RKO (cell line): Measurements from ENCODE around the gene THTPA.

Experiments
- DNase-seq: peaks from one replicate; pipeline ENCODE4 v3.0.0-alpha.2; 2016; ENCODE audit warnings: low spot score

Gene THTPA

GRCh38 chr14:23567186-23568020 lies 11.3 kb downstream of the THTPA start, which contains the start of gene AP1G2:
Gene AP1G2 (minus strand): TSS chr14:23567791. CDS start chr14:23567314, 477 bp downstream.
- peak; percentile 81 for DNase-seq

DNA sequence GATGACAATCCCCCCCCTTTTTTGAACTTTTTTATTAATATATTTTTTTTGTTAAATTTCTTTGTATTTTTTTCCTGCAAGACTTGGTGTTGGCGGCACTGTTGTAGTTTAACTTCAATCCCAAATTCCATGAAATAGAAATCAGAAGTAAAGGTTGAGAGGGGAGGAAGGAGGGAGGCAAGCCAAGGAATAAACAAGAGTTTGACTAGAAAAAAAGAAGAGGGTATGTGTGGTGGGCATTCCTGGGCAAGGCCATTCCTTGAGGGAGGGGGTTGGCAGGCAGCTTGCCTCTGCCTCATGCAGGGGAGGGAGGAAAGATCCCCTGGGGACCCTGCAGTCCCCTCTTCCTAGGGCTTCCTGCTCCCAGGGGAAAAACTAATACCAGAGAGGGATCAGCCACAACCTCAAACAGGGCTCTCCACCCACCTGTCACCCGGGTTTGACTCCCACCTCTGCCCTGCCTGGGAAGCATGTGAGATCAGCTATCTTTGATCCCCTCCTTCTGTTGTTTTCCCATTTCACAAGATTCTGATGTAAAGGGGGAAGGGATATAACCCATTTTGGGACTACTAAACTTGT lies 12.0 kb downstream of the THTPA start:
- DNase-seq: no peak

DNA sequence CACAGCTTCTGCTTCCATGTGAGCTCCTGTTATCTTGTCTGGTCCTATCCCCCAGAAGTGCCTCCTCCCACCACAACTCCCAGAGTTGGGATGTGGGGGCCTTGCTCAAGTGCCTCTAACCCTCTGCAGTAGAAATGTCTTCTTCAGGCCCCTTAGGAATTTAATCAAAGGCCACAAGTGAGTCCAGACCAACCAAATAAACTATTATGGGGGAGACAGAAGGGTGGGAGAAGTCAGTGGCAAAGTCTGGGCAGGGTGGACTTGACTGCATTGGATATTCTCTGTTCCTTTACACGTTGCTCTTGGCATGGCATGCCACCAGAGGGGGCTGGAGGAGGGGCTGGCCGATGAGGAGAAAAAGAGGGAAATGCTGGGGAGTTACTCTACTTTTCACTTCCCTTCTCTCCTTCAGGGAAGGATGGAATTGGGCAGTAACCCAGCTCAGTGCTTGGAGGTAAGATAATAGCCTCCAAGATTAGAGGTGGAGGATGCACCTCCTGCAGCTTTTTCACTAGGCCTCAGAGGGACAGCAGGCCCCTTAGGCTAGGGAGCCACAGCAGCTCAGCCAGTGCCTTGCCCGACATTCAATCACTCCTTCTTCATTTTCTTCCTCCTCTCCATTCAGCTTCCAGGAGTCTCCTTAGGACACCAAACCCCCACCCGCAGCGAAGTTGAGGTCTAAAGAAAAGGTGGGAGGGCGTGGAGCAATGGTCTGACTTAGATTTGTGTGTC lies 12.7 kb downstream of the THTPA start:
- peak; percentile 36 for DNase-seq

GRCh38 chr14:23569443-23570151 lies 13.5 kb downstream of the THTPA start:
- peak; percentile 28 for DNase-seq

DNA sequence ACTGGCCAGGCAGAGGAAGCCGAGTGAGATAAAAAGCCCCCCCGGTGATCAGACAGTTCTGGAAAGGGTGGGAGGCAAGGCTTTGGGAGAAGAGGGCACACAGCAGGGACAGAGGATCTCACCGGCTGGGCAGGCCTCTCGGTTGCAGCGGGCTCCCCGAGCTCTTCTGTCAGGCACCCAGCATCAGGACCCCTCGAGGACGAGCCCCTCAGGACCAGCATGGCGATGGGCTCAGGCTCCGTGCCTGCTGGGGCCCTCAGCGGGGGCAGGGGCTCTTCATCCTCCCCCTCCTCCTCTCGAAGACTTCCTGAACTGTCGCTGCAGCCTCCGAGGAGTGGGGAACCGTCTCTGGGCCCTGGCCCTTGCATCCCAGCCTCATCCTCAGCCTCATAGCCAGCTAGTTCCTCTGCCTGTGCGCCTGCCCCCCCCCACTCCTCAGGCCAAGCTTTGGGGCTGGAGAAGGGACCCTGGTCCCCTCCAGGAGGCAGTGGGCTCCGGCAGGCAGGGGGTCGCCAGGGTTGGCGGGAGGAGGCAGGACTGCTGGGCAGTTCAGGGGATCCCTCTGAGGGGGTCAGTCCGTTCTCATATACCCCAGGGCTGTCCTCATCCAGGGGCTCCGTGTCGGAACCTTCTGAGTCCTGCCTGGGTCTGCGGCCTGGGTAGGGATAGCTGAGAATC lies 14.9 kb downstream of the THTPA start:
- no peak for DNase-seq

- DNase-seq: no peak
Measured at GRCh38 chr14:23571701-23572523, 15.8 kb downstream of the THTPA start.

DNA sequence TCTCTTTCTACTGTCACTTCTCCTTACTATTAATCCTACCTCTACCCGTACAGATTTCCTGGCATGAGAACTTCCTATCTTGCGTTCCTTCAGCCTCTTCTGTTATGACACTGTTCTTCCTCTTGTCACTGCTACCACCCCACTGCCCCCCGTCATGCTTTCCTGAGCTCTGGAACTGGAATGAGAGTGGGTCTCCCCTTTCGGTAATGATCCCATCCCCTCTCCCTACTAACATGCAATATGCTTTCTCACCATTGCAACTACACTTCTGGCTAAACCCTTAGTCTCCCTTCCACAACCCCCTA lies 16.4 kb downstream of the THTPA start:
- no peak for DNase-seq

- DNase-seq: no peak
Measured at GRCh38 chr14:23572836-23573235, 16.8 kb downstream of the THTPA start.

DNA sequence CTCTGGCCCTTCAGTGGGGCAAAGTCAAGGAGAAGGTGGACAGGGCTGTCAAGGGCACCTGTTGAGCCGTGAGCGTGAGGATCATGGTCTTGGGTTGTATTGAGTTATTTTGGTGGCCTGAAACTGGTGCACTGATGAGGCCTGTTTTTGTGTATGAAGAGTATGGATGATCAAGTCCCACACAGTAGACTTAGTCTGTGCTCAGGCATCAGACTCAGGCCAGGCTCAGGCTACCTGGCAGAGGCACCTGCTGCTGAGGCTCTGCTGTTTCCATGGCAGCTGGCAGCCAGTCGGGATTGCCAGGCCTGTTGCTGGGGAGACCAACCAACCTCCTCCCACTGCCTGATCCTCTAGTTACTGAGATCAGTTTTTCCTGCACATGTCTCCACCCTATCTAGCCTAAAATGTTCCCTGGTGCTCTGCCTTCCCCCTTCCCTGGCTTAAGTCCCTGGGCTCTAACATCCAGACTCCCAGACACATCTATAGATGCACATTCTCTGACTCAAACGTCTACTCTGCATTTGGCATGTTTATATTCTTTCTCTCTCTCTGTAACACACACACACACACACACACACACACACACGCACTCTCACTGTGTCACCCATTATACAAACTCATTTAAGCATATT lies 17.4 kb downstream of the THTPA start:
- DNase-seq: no peak

DNA sequence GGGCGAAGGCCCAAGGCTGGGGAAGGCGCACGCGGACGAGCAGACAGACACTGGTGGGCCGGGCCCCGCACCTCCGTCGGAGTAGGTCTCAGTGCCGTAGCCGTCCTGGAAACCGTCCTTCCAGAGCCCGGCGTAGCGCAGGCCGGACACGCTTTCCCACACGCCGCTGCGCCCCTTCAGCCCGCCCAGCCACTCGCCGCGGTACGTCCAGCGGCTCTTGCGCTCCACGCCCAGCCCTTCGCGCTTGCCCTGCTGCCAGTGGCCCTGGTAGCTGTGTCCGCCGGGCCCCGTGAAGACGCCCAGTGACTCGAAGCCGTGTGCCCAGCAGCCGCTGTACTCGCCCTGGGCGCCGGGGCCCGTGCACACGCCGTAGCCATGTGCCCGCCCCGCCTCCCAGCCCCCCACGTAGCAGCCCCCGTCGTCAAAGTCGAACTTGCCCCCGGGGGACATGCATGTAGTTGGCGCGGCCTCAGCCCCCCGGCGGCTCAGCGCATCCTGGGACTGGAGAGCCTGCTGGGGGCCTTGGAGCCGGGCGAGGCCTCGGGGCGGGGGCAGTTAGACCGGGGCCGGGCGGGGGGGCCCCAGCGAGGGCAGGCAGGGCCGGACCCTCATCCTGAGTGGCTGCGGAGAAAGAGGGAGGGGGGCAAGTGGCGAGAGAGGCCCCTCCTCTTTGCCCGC lies 21.1 kb downstream of the THTPA start:
- DNase-seq: no peak

GRCh38 chr14:23577710-23578392 lies 21.8 kb downstream of the THTPA start:
- DNase-seq: no peak

DNA sequence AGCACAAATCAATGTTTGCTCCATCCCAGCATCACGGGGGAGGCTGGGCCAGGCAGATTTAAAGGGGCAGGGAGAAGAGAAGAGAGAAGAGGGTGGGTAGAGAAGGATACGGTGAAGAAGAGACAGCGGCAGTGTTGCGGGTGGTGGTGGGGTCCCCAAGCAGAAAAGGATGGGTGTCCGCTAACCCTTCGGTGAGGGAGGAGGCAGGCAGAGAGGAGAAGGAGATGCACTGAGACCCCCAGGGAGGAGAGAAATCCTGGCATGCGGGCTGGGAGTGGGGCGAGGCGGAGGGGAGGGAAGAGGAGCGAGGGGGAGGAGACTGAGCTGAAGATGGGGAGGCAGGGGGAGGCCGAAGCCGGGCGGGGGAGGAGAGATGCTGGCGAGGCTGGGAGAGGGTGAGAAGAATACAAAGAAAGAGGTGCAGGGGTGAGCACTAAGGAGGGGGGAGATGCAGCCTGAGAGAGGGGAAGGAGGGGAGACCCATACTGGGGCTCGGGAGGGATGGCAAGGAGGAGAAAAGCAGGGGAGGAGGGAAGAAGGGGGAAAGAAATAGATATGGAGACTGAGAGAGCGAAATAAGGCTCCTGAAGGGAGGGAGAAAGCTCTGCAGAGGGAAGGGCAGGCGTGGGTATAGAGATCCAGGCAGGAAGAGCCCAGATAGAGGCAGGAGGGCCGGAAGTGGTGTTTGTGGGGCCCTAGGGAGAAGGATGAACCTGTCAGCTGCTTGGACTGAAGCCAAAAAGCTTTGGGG lies 22.7 kb downstream of the THTPA start, which contains the start of gene JPH4:
TSS of gene JPH4 (minus strand) at position 231 of the 751 bp plus-strand sequence. CDS start 1,337 bp downstream, outside the sequence.
- no peak for DNase-seq

DNA sequence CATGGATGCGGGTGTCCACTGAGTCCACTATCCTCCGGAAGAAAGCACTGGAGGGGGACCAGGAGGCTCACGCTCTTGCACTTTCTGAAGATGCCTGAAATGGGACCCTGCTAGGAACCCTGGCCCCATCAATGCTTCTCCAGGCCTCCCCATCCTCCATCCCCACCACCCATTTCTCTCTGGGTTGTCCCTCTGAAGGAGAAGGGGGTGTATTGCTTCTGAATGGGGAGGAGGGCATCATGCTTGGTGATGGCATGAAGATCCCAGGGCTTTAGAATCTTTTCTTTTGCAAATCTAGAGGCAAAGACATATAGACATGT lies 23.2 kb downstream of the THTPA start:
- no peak for DNase-seq

DNA sequence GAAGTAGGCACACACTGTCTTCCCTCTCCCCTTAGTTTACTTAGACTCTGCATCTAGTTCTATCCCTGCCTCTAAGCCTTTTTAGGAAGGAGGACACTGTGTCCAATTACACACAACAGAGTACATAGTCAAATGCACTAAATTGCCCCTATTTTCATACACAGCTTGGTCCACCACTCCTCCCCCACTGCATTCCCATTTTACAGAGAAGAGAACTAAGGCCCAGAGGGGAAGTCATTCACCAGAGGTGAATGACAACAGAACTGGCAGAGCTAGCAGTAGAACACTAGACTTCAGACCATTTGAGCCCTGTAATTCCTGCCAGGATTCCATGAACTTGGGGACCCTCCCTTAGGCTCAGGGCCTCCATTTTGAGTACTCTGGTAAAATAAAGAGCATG lies 23.7 kb downstream of the THTPA start:
- DNase-seq: no peak

- DNase-seq: no peak
Measured at GRCh38 chr14:23580152-23580926, 24.3 kb downstream of the THTPA start.

DNA sequence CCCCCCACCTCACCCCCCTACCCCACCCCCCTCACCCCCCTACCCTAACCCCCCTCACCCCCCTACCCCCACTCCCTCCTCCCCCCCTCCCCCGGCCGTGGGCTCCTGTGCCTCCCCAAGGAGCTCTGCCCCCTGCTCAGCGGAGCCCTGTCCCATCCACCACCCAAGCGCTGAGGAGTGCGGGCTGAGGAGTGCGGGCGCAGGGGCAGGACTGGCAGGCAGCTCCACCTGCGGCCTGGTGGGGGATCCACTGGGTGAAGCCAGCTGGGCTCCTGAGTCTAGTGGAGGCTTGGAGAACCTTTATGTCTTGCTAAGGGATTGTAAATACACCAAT lies 24.8 kb downstream of the THTPA start:
- DNase-seq: no peak

- no peak for DNase-seq
Measured at GRCh38 chr14:23582906-23583760, 27.1 kb downstream of the THTPA start.
